IMR-90 (cell line): Measurements from ENCODE around the gene CEBPA. TPM values are rescaled to one million over a fixed set of nuclear protein-coding genes. Genes with fewer than 3 reads are reported as not detected.
A peak's percentile ranks its signal among the peaks of the same experiment; 100 is the strongest.

Experiments used
- ATAC-seq: fragments of 200-7000 bp; cut with Tn5 transposase; 2 replicates; pipeline ENCODE4 v1.9.1; 2020; ENCODE audit warnings: low read depth, mild to moderate bottlenecking, moderate library complexity
- BruUV-seq: library from RNA; stranded (reverse); fragments of 400-500 nt; replicated peaks from 2 replicates; lab custom pipeline; 2021; lab: Mats Ljungman, UMichigan
- CTCF ChIA-PET: fragments of 300-600 bp; formaldehyde crosslinking; extraction: SDS; loops from one replicate; lab custom pipeline; 2021; ENCODE audit warnings: antibody characterized with exemption; lab: Yijun Ruan, JAX
- POLR2A ChIA-PET: fragments of 300-600 bp; sonication (Branson Sonifier 250); formaldehyde crosslinking; loops from one replicate; lab custom pipeline; 2022; ENCODE audit warnings: antibody characterized with exemption; ENCODE audit not compliant: unreplicated experiment; lab: Charles Lee
- DNase-seq: peaks from one replicate; pipeline ENCODE4 v3.0.0; 2013
- H2AFZ ChIP-seq: replicated peaks from 2 replicates; pipeline ENCODE3; 2013; ENCODE audit warnings: low read length, mild to moderate bottlenecking; ENCODE audit not compliant: poor library complexity
- H2AK5ac ChIP-seq: 2 replicates; pipeline ENCODE4 v1.6.1; 2013; ENCODE audit warnings: low read depth, low read length, inconsistent platforms
- H2AK9ac ChIP-seq: replicated peaks from 2 replicates; pipeline ENCODE3; 2013; ENCODE audit warnings: mild to moderate bottlenecking, low read depth, low read length, moderate library complexity; ENCODE audit not compliant: poor library complexity
- H2BK120ac ChIP-seq: 2 replicates; pipeline ENCODE4 v1.6.1; 2013; ENCODE audit warnings: low read depth, low read length, inconsistent platforms
- H2BK15ac ChIP-seq: 3 replicates; pipeline ENCODE4 v1.6.1; 2013; ENCODE audit warnings: low read depth, low read length, inconsistent platforms
- H2BK20ac ChIP-seq: 2 replicates; pipeline ENCODE4 v1.6.1; 2013; ENCODE audit warnings: low read depth, mild to moderate bottlenecking, inconsistent platforms, low read length, moderate library complexity
- H2BK5ac ChIP-seq: 2 replicates; pipeline ENCODE4 v1.6.1; 2013; ENCODE audit warnings: mild to moderate bottlenecking, low read depth, low read length, inconsistent platforms; ENCODE audit not compliant: poor library complexity, severe bottlenecking
- H3K14ac ChIP-seq: replicated peaks from 2 replicates; pipeline ENCODE4 v1.6.1; 2013; ENCODE audit warnings: low read depth, low read length, inconsistent platforms
- H3K18ac ChIP-seq: 2 replicates; pipeline ENCODE4 v1.6.1; 2013; ENCODE audit warnings: low read depth, low read length, control low read depth
- H3K23ac ChIP-seq: 2 replicates; pipeline ENCODE4 v1.6.1; 2013; ENCODE audit warnings: low read depth, low read length, inconsistent platforms
- H3K27ac ChIP-seq: 2 replicates; pipeline ENCODE4 v1.5.1; 2013; ENCODE audit warnings: mild to moderate bottlenecking, control low read depth, low read length; ENCODE audit not compliant: insufficient read depth
- H3K27me3 ChIP-seq: 2 replicates; pipeline ENCODE4 v1.6.1; 2013; ENCODE audit warnings: low read length; ENCODE audit not compliant: control insufficient read depth, insufficient read depth
- H3K36me3 ChIP-seq: 2 replicates; pipeline ENCODE4 v1.6.1; 2013; ENCODE audit warnings: low read length, mixed read lengths; ENCODE audit not compliant: control insufficient read depth, insufficient read depth
- H3K4ac ChIP-seq: 2 replicates; pipeline ENCODE4 v1.6.1; 2013; ENCODE audit warnings: low read depth, low read length, inconsistent platforms
- H3K4me1 ChIP-seq: 2 replicates; pipeline ENCODE4 v1.6.1; 2013; ENCODE audit warnings: low read length, mixed read lengths; ENCODE audit not compliant: control insufficient read depth, insufficient read depth
- H3K4me2 ChIP-seq: 2 replicates; pipeline ENCODE4 v1.6.1; 2013; ENCODE audit warnings: low read depth, mild to moderate bottlenecking, control low read depth, low read length, moderate library complexity
- H3K4me3 ChIP-seq: 2 replicates; pipeline ENCODE4 v1.5.1; 2013; ENCODE audit warnings: low read depth, mild to moderate bottlenecking, control low read depth, low read length, moderate library complexity; ENCODE audit not compliant: insufficient read depth
- H3K56ac ChIP-seq: 2 replicates; pipeline ENCODE4 v1.6.1; 2013; ENCODE audit warnings: low read length, inconsistent platforms; ENCODE audit not compliant: insufficient read depth; ENCODE audit errors: extremely low read depth
- H3K79me1 ChIP-seq, 2 experiments: 2 replicates each; pipeline ENCODE4 v1.6.1; 2013; ENCODE audit warnings: low read length in 2 of 2, inconsistent platforms in 1 of 2, low read depth in 1 of 2
- H3K9ac ChIP-seq: 2 replicates; pipeline ENCODE4 v1.6.1; 2013; ENCODE audit warnings: low read depth, low read length, control low read depth
- H3K9me1 ChIP-seq: 2 replicates; pipeline ENCODE4 v1.6.1; 2013; ENCODE audit warnings: low read length, inconsistent platforms; ENCODE audit not compliant: insufficient read depth
- H3K9me3 ChIP-seq: 2 replicates; pipeline ENCODE4 v1.6.1; 2013; ENCODE audit warnings: low read length; ENCODE audit not compliant: control insufficient read depth, insufficient read depth
- H4K20me1 ChIP-seq: 2 replicates; pipeline ENCODE4 v1.6.1; 2013; ENCODE audit warnings: low read length, inconsistent platforms; ENCODE audit not compliant: insufficient read depth
- H4K5ac ChIP-seq: 2 replicates; pipeline ENCODE4 v1.6.1; 2013; ENCODE audit warnings: mild to moderate bottlenecking, low read depth, low read length, control low read depth
- H4K8ac ChIP-seq, 2 experiments: 2 replicates each; pipeline ENCODE4 v1.6.1; 2013; ENCODE audit warnings: low read depth in 2 of 2, low read length in 2 of 2, control low read depth in 1 of 2, inconsistent platforms in 1 of 2
- H4K91ac ChIP-seq: 2 replicates; pipeline ENCODE4 v1.6.1; 2013; ENCODE audit warnings: low read depth, low read length, inconsistent platforms; ENCODE audit not compliant: insufficient read depth
- BHLHE40 ChIP-seq: fragments of 150-350 bp; IDR thresholded peaks from 2 replicates; pipeline ENCODE4 v1.6.1; 2016; ENCODE audit warnings: mild to moderate bottlenecking, low read depth, low read length
- CEBPB ChIP-seq: IDR thresholded peaks from 2 replicates; pipeline ENCODE4 v1.6.1; 2012; ENCODE audit warnings: low read depth, low read length, improper control_type of control experiment
- CHD1 ChIP-seq: IDR thresholded peaks from 2 replicates; pipeline ENCODE4 v1.6.1; 2012; ENCODE audit warnings: low read depth, low read length, improper control_type of control experiment
- ELK1 ChIP-seq: fragments of 150-350 bp; IDR thresholded peaks from 2 replicates; pipeline ENCODE4 v1.6.1; 2016; ENCODE audit warnings: low read depth, mild to moderate bottlenecking, low read length, moderate library complexity, borderline replicate concordance
- FOS ChIP-seq: fragments of 150-350 bp; IDR thresholded peaks from 2 replicates; pipeline ENCODE4 v1.6.1; 2016; ENCODE audit warnings: low read depth, low read length
- MAFK ChIP-seq: IDR thresholded peaks from 2 replicates; pipeline ENCODE4 v1.6.1; 2012; ENCODE audit warnings: low read depth, low read length, improper control_type of control experiment
- MAZ ChIP-seq: IDR thresholded peaks from 2 replicates; pipeline ENCODE4 v1.6.1; 2012; ENCODE audit warnings: low read depth, mild to moderate bottlenecking, low read length, improper control_type of control experiment, moderate library complexity, borderline replicate concordance
- MXI1 ChIP-seq: IDR thresholded peaks from 2 replicates; pipeline ENCODE4 v1.6.1; 2012; ENCODE audit warnings: low read depth, mild to moderate bottlenecking, low read length, moderate library complexity, borderline replicate concordance
- NFE2L2 ChIP-seq: fragments of 150-350 bp; IDR thresholded peaks from 2 replicates; pipeline ENCODE4 v1.6.1; 2016; ENCODE audit warnings: low read depth, mild to moderate bottlenecking, low read length
- POLR2A ChIP-seq: IDR thresholded peaks from 2 replicates; pipeline ENCODE4 v1.6.1; 2012; ENCODE audit warnings: mild to moderate bottlenecking, low read depth, low read length
- RAD21 ChIP-seq: IDR thresholded peaks from 2 replicates; pipeline ENCODE4 v1.6.1; 2012; ENCODE audit warnings: low read length, improper control_type of control experiment
- RCOR1 ChIP-seq: IDR thresholded peaks from 2 replicates; pipeline ENCODE4 v1.6.1; 2012; ENCODE audit warnings: mild to moderate bottlenecking, low read length, improper control_type of control experiment; ENCODE audit not compliant: insufficient replicate concordance
- RFX5 ChIP-seq: IDR thresholded peaks from 2 replicates; pipeline ENCODE4 v1.8.0; 2012; ENCODE audit warnings: low read depth, mild to moderate bottlenecking, low read length, moderate library complexity
- SMC3 ChIP-seq: fragments of 150-350 bp; IDR thresholded peaks from 2 replicates; pipeline ENCODE4 v1.6.1; 2016; ENCODE audit warnings: low read depth, mild to moderate bottlenecking, antibody characterized with exemption, low read length, moderate library complexity
- WGBS, 2 experiments: methylation state at CpG; one replicate each; pipeline versions ENCODE4 v1.1.5 to v1.1.7; 2013; ENCODE audit warnings: missing lambda C conversion rate in 2 of 2; ENCODE audit not compliant: insufficient read length in 1 of 2; ENCODE audit errors: extremely low coverage in 2 of 2; 5-methylcytosine and 5-hydroxymethylcytosine counted together
- dilution Hi-C: fragments of 300-500 bp; cut with HindIII; formaldehyde crosslinking; loops from one replicate; pipeline ENCODE4 v1.14.3; 2018; ENCODE audit warnings: low sequenced_read_pairs; ENCODE audit not compliant: unreplicated experiment
- in situ Hi-C: fragments of 300-500 bp; cut with MboI; formaldehyde crosslinking; loops from 3 replicates; pipeline ENCODE4 v1.14.3; 2019; ENCODE audit warnings: low sequenced_read_pairs, inconsistent platforms, mixed read lengths
- intact Hi-C: fragments of 100-400 bp; cut with micrococcal nuclease; formaldehyde crosslinking; loops from 2 replicates; pipeline ENCODE4 v1.10.0; 2022
- polyA plus RNA-seq, 3 experiments: library from polyadenylated mRNA; depleted of rRNA; stranded (reverse); fragments of >200 nt; gene quantifications; 2 replicates each; pipeline ENCODE4 v1.2.3, GENCODE V29; 2012; ENCODE audit warnings: low replicate concordance in 1 of 3
- total RNA-seq: library from RNA; depleted of rRNA; stranded (reverse); fragments of >200 nt; gene quantifications from 2 replicates; pipeline ENCODE4 v1.2.3, GENCODE V29; 2012
- TF ChIP-seq, protein P1 (sequence below): conservative IDR thresholded peaks from 2 replicates; pipeline ENCODE4 v1.5.1; 2012; ENCODE audit warnings: mild to moderate bottlenecking, low read depth, low read length, improper control_type of control experiment
- TF ChIP-seq, protein P2 (sequence below): fragments of 150-350 bp; IDR thresholded peaks from 2 replicates; pipeline ENCODE4 v1.6.1; 2017; ENCODE audit warnings: mild to moderate bottlenecking, antibody characterized with exemption, low read length, low read depth

The CEBPA gene
- total and polyA plus RNA-seq, 2 of the 4 experiments (the other 2 are of a cell fraction): under 0.01 to 0.09 TPM

- Histone ChIP-seq H3K9me1 (no peaks in the 10 kb centered on the region), H3K27ac (no peak overlapping the region), H3K4me1 (peaks cover 3% of the 10 kb centered on the region; the same call in 1 of the 2 replicates), H4K20me1 (no peaks in the 10 kb centered on the region), H4K5ac (no peak overlapping the region), H2BK120ac (no peak overlapping the region), H2BK15ac (no peak overlapping the region), H2AK9ac (no peak overlapping the region), H3K14ac (no peak overlapping the region), H2AK5ac (no peak overlapping the region), H3K56ac (no peak overlapping the region), H2BK5ac (no peak overlapping the region), H3K79me1 (no peaks in the 10 kb centered on the region), H4K91ac (no peak overlapping the region), H3K4me3 (no peak overlapping the region), H3K4ac (no peak overlapping the region), H3K9ac (no peak overlapping the region), H2BK20ac (no peak overlapping the region), H3K27me3 (peaks cover 18% of the 10 kb centered on the region), H3K4me2 (no peak overlapping the region), H4K8ac (no peak overlapping the region), H2AFZ (peak overlapping the region; percentile 14), H3K36me3 (no peaks in the 10 kb centered on the region), H3K18ac (no peak overlapping the region), H3K9me3 (peaks cover 8% of the 10 kb centered on the region; the same call in 1 of the 2 replicates), H3K23ac (no peak overlapping the region)
- no peak for ATAC-seq
- BruUV-seq: no TSS peak
- ChIA-PET CTCF (no interaction called here), POLR2A (no interaction called here)
- DNase-seq: no peak
- dilution Hi-C loops: no loop called here
- 68% methylated on average over 7 of the region's 11 CpGs; no CpG with 5 or more reads in 1 of the 2 experiments for WGBS, 2 experiments
- no peak for TF ChIP-seq MAZ
- TF ChIP-seq MAFK: no peak
- TF ChIP-seq RFX5: no peak
- TF ChIP-seq RCOR1: no peak
- no peak for TF ChIP-seq POLR2A
- TF ChIP-seq FOS: no peak
- TF ChIP-seq BHLHE40: no peak
- TF ChIP-seq CEBPB: no peak
- no peak for TF ChIP-seq RAD21
- no peak for TF ChIP-seq NFE2L2
- no peak for TF ChIP-seq MXI1
- TF ChIP-seq ELK1: no peak
- TF ChIP-seq, protein P1, sequence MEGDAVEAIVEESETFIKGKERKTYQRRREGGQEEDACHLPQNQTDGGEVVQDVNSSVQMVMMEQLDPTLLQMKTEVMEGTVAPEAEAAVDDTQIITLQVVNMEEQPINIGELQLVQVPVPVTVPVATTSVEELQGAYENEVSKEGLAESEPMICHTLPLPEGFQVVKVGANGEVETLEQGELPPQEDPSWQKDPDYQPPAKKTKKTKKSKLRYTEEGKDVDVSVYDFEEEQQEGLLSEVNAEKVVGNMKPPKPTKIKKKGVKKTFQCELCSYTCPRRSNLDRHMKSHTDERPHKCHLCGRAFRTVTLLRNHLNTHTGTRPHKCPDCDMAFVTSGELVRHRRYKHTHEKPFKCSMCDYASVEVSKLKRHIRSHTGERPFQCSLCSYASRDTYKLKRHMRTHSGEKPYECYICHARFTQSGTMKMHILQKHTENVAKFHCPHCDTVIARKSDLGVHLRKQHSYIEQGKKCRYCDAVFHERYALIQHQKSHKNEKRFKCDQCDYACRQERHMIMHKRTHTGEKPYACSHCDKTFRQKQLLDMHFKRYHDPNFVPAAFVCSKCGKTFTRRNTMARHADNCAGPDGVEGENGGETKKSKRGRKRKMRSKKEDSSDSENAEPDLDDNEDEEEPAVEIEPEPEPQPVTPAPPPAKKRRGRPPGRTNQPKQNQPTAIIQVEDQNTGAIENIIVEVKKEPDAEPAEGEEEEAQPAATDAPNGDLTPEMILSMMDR: no peak
- no peak for TF ChIP-seq SMC3
- TF ChIP-seq, protein P2, sequence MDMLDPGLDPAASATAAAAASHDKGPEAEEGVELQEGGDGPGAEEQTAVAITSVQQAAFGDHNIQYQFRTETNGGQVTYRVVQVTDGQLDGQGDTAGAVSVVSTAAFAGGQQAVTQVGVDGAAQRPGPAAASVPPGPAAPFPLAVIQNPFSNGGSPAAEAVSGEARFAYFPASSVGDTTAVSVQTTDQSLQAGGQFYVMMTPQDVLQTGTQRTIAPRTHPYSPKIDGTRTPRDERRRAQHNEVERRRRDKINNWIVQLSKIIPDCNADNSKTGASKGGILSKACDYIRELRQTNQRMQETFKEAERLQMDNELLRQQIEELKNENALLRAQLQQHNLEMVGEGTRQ: no peak
- TF ChIP-seq CHD1: no peak
- in situ Hi-C loops: no loop called here
- intact Hi-C loops: no loop called here
Observed at GRCh38 chr19:33290082-33290815, 12.1 kb downstream of the CEBPA start.
